NCI-H1436 (cell line): Measurements from ENCODE around the gene ANAPC2.

Experiments used
- DNase-seq: peaks from one replicate; lab custom pipeline; 2025; lab: John Stamatoyannopoulos, UW

ANAPC2 gene

DNA sequence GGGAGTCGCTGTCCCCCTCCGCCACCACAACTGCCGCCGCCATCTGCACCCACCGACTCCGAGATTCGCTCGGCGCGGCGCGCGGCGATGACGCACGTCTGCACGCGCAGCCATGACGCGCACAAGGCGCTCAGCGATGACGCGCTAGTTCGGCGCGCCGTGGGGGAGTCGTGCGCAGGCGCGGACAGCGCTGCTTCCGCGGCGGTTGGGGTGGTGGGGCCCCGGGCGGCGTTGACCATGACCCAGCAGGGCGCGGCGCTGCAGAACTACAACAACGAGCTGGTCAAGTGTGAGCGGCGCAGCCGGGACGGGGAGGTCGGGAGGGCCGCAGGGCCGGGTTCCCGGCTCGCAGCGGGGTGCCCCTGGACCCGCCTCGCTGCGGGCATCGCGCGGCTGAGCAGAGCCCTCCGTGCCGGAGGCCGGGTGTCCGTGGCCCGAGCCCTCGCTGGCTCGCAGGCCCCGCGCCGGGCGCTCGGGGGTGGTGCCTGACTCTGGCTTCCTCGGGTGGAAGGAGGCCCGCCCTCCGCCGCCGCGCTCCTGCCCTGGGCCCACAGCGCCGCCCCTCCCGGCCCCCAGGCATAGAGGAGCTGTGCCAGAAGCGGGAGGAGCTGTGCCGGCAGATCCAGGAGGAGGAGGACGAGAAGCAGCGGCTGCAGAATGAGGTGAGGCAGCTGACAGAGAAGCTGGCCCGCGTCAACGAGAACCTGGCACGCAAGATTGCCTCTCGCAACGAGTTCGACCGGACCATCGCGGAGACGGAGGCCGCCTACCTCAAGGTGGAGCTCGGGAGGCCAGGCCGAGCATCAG lies at the start of gene ANAPC2, which contains the start of gene SSNA1:
Gene ANAPC2, minus strand, starts transcription at position 71 of the 807 bp plus-strand sequence. Its CDS starts 28 bp downstream, at position 43.
Gene SSNA1, plus strand, starts transcription at position 187 of the 807 bp plus-strand sequence. Its CDS starts 51 bp downstream, at position 238.
- peak; percentile 89 for DNase-seq

- DNase-seq, result no peak
These were observed 48.6 kb upstream of the ANAPC2 start for GRCh38 chr9:137236936-137237421.

GRCh38 chr9:137236238-137236935 lies 48.0 kb upstream of the ANAPC2 start:
- peak; percentile 93 for DNase-seq

GRCh38 chr9:137235424-137236237 lies 47.3 kb upstream of the ANAPC2 start:
- DNase-seq, result no peak

DNA sequence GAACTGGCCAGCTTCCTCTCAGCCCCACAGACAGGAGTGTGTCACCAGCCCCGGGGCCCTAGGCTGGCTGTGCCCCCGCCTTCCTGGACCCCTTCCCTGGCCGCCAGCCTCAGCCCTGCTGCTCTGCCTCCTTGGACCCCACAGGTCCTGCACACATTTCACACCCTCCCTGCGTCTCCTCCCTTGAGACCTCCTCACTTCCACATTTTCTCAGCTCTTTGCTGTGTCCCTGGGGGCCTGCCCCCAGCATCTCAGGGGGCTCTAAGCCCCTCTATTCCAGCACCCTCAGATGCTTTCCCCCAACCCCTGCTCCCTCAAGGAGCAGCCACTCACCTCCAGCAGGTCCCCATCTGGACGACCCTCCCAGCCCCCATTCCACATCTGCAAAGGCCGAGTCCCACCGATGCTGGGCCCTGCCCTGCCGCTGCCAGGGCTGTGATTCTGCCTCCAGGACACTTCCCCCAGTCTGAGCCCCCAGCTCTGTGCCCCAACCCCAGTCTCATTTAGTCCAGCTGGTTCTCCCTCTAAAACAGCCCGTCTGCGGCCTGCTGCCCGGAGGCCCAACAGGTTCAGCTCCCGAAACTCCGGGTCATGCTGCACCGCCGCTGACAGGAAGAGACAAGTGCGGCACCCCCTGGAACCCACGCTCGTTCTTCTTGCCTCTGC lies 46.5 kb upstream of the ANAPC2 start:
- no peak for DNase-seq

GRCh38 chr9:137234055-137234697 lies 45.8 kb upstream of the ANAPC2 start:
- no peak for DNase-seq

GRCh38 chr9:137233143-137233980 lies 45.0 kb upstream of the ANAPC2 start:
- DNase-seq, result no peak

DNA sequence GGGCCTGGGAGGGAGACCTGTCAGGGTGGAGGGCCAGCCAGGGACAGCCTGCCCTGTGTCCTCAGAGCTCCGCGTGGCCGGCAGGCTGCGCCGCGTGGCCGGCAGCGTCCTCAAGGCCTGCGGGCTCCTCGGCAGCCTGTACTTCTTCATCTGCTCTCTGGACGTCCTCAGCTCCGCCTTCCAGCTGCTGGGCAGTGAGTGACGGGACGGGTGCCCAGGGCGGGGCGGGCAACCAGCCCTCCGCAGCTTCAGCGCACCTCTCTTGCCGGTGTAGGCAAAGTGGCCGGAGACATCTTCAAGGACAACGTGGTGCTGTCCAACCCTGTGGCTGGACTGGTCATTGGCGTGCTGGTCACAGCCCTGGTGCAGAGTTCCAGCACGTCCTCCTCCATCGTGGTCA lies 44.1 kb upstream of the ANAPC2 start:
- DNase-seq, result no peak

GRCh38 chr9:137232101-137232500 lies 43.7 kb upstream of the ANAPC2 start:
- DNase-seq, result no peak

- no peak for DNase-seq
These were observed 43.1 kb upstream of the ANAPC2 start for GRCh38 chr9:137231372-137232039.

- no peak for DNase-seq
These were observed 42.5 kb upstream of the ANAPC2 start, which contains the start of gene SLC34A3 for GRCh38 chr9:137230705-137231371. Gene SLC34A3, plus strand, starts transcription at chr9:137230901. Its CDS starts 802 bp downstream, at chr9:137231703.

GRCh38 chr9:137229903-137230704 lies 41.7 kb upstream of the ANAPC2 start:
- DNase-seq, result no peak

GRCh38 chr9:137228968-137229896 lies 40.9 kb upstream of the ANAPC2 start:
- no peak for DNase-seq

DNA sequence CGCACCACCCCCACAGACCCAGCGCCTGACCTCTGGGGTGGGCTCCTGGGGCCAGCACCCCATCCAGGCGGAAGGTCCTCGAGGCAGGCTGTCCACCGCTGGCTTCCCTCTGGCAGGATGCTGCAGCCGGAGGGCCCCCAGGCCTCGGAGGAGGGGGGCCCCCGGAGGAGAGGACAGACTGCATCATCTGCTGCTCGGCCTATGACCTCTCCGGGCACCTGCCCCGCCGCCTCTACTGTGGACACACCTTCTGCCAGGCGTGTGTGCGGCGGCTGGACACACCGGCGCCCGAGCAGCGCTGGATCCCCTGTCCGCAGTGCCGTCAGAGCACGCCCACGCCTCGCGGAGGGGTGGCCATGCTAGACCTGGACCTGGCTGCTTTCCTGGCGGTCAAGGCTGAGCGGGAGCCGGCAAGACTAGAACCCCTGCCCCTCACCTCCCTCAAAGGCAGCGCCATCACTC lies 40.2 kb upstream of the ANAPC2 start:
- no peak for DNase-seq

- no peak for DNase-seq
These were observed 39.6 kb upstream of the ANAPC2 start for GRCh38 chr9:137227853-137228505.
